SHP77 treated with DMSO at 0.1 percent for 48 hours (cell line): ENCODE results near the gene FOCAD.

ENCODE experiments used
- DNase-seq: peaks from one replicate; lab custom pipeline; 2025; lab: John Stamatoyannopoulos, UW

Gene FOCAD

DNA sequence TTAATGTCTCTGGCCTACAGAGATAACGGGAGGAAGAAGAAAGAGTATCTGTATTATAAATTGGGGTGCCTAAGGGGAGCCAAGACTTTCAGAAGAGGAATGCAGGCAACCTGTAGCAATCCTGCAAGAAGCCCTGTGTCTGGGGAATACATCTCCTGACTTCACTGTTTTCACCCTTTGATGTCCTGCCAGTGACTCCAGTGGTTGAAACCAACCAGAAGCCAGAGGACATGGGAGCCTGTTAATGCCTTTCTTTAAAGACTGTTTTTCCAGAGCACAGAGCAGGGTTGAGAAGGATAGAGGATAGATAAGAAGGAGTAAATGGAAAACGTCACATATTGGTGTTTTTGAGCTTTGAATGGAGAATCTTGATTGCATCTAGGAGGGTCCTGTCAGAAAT, 196.2 kb downstream of the FOCAD start:
- no peak for DNase-seq

DNA sequence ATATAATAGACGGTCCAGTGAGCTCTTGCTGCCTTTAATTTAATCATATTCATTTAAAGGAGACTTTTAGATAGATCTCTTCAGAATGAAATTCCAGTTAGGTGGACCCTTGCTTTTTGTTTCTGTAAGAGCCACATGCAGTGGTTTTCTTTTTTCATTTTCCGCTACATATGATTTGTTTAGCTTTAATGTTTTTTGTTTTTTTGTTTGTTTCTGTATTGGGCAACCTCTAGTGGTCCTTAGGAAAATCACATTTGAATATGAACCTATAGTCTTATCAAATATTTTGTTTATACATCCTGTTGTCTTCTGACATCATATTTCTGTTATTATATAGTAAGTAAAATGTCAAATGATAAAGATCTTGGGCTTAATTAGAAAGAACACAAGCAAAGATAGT, 196.6 kb downstream of the FOCAD start:
- no peak for DNase-seq

DNA sequence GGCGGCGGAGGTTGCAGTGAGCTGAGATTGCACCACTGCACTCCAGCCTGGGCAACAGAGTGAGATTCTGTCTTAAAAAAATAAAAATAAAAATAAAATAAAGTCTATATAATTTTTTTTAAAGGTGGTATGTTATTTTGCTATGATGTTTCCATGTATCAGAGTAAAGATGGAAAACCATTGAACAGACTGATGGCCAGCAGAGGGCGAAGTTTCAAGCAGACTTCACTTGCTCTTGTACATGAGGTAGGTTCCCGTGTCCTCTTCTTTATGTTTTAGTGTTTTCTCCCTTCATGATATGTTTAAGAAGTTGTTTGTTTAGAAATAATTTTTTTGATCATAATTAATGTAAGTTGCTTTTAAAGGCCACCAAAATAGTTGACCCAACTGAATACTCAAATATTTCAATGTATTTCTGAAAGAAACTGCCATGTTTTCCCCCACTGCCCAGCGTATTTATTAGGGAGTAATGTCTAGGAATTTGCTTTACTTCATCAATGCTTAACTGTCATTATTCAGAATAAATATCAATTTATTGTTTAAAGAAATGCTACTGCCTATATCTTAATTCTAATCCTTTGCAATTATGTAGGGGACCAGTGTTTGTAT, 201.0 kb downstream of the FOCAD start:
- no peak for DNase-seq

DNA sequence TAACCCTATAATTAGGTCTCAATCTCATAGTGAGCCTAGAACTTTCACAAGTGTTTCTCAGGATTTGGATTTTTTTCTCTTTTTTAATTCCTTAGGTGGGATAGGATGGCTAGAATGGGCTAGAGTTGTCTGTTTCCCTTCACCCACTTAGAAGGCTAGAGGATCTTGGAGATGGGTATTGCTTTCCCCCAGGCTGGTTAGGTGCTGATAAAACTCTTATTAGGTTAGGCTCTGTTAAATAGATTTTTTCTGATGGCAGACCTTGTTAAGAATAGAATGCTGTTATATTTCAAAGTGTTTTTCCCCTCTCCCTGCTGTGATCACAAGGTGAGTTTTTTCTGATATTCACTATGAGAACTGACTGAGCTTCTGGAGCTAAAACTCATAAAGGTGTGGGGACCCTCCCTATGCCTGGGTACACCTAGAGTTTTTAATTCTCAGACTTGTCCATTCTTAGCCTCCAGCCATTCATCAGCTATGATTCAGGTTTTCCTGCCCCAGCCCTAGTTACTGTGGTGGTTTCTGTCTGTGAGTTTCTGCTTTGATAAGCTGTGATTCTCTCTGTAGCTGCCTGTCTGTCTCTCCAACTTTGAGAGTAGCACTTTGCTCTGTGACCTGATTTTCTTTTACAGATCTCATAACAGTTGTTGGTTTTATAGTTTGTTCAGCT, 215.0 kb downstream of the FOCAD start:
- no peak for DNase-seq

DNA sequence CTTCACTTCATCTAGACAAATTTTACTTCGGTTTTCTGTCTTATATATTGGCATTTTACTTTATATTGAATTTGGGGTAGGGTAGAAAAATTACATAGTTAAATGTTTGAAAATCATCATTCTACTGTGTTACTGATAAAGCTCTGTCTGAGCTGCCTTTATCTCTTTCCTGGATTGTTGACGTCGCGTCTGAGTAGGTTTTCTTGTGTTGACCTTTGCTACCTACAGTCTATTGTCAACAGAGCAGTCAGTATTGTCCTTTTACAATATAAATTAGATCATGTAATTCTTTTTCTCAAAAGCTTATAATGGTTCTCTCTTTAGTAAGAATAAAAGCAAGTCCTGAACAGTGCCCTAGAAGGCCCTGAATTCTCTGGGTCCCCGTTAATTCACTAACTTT, 219.2 kb downstream of the FOCAD start:
- no peak for DNase-seq

DNA sequence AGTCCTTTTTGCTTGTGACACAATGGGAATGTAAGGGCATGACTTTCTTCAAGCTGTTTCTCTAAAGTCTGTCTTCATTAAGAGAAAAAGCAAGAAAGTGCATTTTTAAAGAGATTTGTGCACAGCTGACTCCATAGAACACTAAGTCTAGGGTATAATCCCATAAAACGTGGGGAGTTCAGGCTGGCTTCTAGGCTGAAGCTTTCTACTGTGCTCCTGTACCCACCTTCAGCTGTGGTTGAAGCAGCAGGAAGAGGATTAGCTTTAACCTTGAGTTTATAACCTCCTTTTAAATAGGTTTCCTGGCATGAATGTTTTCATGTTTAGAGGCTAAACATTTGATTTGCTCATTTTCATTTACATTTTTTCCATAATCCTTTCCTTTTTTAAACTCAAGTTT, 220.9 kb downstream of the FOCAD start:
- no peak for DNase-seq

DNA sequence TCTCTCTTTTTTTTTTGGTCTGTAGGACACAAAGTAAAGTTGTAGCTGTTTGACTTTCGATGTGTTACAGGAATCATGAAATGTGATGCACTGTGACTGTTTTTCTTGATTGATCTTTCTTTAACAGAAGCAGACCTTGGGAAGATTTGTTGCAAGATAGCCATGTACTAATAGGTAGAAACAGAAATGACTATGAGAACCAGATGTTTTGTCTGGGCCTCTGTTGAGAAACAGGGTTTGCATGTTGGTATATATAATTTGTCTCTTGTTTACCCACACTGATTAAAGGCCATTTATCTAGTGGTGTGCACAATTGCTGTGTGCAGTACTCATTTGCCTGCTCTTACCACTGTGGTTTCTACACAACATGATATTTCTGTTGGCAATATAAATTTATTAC, 222.3 kb downstream of the FOCAD start:
- no peak for DNase-seq

DNA sequence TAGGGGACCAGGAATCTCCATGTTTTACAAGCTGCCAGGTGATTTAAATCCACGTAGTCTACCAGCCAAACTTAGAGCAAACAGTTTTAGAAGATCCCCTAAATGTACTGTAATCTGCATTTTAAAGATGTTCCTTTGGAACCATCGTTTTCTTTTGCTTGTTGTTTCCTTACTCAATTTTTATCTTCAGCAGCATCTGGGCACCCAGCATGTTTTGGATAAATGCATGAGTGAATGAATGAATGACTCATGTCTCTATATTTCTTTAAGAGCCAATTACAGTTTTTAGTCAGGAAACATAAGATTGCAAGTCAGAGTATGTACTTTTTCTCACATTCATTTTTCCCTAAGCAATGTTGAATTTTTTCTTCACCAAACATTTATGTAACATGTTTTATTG, 224.4 kb downstream of the FOCAD start:
- DNase-seq = no peak

DNA sequence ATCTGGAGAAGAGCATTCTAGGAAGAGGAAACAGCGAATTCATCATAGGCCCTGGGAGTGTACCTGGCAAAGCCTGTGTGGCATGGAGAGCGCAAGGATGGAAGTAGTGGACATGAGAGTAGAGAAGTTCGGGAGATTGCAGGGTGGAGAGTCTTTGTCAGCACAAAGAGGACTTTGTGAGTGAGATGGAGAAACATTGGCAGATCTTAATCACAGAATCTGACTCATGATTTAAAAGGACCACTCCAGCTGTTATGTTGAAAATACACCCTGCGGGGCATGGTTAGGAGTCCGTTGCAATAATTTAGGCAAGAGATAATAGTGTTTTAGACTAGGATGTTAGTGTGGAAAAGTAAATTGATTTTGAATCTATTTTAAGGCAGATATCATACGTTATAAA, 230.5 kb downstream of the FOCAD start:
- DNase-seq = no peak

DNA sequence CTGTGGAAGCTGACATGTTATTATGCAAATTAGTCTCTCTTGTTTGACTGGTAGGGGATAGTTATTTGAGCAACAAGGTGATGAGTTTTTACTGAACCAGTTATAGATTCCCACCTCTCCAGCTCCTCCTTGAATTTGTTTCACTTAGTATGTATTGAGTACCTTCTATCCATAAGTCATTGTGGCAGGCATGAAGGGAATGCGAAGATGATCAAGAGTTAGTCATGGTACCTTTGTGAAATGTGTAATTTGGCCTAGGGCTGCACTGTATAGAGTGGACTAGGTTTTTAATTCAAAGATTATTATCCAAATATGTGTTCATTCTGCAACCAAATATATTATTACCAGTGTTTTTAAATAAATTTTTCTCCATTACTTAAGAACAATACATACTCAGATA, 237.3 kb downstream of the FOCAD start:
- DNase-seq = no peak

DNA sequence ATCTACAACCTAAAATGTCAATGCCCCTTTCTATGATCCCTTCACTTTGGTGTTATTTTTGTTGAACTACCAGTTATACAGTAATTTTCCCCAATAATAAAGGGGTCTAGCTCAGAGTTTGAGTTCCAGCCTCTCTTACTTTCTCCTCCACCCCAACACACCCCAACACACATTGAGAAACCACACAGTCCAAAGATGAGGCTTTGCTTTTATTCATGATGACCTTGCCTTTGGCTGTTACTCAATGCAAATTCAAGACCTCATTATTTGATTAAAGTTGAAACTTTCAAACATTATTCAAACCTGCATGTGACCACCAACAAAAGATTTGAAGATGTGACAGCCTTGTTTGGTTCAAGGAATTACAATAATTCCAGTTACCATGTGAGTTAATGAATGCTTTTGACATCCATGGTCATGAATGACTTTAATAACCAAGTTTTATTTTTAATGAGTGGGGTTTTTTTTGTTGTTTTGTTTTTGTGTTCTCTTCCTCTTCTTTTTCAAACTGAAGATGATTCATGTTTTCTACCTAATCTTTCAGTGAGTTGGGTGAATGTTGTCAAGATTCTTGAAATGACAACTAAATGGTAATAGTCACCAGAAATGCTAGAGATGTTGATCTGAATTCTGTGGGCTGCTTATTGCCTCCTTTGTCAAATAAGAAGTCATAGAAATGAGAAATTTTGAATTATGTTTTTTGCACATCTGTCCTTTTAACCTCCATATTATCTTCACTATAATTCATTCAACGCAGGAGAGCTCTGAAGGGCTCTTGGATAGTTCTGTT, 241.4 kb downstream of the FOCAD start:
- DNase-seq = no peak

DNA sequence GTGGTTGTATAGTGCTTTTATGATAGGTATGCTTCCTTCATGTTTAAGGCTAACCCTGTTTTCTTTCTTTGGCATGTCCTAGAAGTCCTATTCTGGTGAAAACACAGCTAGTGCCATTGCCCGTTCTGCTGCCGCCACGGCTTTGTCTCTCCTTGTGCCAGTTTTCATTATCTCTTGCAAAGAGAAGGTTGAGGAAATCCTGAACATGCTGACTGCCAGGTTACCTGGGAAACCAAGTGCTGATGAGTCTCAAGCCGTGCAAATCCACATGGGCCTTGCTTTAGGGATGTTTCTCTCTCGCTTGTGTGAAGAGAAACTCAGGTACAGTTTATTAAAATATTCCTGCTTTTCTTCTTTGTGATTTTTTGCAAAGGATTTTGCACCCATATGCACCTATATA, 245.2 kb downstream of the FOCAD start:
- DNase-seq = no peak

DNA sequence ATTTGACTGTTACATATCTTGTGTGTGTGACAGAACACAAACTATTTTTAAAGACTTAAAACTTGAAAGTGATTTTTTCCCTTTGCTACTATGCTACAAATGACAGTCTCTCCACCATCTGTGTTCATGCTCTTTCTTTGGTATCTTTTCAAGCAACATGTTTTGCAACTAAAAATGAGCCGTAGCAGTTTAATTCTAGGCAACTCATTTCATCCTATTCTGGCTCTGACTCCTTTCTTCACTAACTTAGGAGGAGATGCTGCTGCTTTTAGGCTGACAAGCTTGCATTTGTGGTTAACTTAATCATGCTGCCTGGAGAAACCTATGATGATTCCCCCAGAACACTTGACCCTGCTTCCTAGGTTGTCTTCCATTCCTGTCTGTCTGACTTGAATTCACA, 246.8 kb downstream of the FOCAD start:
- no peak for DNase-seq

DNA sequence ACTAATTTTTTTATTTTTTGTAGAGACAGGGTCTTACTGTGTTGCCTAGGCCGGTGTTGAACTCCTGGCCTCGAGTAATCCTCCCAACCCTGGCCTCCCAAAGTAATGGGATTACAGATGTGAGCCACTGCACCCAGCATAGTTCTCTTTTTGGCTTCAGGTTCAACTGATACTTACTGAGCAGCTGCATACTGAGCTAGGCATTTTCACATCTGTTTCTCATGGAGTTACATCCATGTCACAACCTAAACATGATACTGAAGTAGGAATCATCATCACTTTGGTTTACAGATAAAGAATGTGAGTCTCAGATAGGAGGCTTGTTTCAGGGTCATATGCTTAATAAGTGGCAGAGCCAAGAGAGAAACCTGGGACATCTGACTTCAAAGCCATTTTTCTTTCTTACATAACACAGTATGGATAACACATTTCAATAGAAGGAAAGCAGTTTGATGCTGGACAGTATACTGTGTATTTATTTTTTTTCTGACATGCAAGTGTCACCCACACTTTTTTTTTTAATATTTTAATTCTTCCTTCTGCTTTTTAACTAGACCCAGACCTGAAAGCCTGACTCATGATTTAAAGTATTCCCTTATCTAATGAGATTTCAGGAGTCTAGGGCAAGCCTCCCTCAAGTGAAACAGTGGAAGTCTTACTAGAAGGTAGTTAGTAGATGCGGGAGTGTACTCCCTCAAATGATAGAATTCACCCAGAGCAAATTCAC, 256.6 kb downstream of the FOCAD start:
- no peak for DNase-seq

DNA sequence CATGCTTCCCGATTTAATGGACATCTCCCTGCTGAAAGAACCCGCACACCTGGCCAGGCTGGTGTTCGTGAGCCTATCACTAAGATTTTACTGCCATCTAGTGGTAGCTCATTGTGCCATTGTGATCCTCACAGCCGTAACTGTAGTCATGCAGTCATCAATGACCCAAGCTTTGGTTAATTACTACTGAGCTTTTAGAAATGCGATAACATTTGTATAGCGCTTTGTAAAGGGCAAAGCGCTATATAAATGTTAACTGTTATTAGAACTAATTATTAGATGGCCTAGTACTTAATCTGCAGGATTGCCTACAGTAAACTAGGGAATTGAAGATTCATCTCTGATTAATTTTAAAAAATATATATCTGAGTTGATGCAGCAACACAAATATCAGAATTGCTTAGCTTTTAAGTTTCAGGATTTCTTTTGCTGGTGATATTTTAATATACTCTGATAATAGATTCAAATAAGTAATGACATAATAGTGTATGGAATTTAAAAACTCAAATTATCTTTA, 257.2 kb downstream of the FOCAD start:
- DNase-seq = peak; percentile 26

DNA sequence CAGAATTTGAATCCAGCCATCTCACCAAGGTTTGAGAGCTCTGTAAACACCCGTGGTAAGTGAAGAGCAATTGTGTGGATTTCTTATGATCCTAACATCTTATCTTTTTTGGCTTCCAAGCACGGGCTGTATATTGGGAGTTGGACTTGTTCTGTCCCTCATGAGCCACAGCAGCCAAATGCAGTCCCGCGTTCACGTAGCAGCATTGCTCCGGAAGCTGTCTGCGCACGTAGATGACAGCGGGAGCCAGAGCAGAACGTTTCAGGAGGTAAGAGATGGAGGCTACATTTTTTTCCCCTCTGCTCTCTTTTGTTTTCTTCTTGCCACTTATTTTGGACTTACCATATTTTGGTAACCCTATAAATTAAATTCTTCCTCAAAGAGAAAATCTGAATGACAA, 260.4 kb downstream of the FOCAD start:
- no peak for DNase-seq

DNA sequence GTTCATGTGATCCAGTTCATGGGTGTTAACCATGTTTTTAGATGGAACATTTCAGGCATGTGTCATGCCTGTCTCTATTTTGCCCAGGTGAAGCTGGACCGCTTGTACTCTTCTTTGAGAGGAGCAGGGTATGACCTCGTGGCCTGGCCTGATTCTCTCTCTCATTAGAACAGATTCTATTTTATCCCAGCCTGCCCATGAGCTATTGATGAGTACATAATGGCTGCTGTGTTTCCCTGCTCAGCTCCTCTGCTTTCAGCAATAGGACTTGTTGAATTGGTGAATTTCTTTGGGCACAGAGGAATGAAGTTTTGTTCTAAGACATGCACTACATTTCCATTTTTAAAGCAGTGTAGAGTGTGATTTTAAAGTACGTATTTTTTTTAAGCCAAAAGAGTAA, 261.2 kb downstream of the FOCAD start:
- DNase-seq = no peak

DNA sequence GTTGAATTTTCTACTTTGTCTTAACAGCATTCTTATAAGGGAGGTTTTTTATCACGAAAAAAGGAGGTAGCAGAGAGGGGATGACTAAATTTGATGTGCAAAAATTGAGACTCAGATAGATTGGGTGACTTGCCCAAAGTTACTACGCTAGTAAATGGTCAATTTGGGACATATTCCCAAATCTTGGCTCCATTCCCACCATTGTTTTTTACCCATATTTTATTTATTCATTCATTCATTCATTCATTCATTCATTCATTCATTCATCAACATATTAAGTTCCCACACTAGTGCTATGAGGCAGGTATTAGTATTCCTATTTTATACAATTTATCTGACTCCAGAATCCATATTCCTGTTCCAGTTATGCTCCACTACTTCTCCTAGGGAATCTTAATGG, 261.8 kb downstream of the FOCAD start:
- DNase-seq = no peak

DNA sequence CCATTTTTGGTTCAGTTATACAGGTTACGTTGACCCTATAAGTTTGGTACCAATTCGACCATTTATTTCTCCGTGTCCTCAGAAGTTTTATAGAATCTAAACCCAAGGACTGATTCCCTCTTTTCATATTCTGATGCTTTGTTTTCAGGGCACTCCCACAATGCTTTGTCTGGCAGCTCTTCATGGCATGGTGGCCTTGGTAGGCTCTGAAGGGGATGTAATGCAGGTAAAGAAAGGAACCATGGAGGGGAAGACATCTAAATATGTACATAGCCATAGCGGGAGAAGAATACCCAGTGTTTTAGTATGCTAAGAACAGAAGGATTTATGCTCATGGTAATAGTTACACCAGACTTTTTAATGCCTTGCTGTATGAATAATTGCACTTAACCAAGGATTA, 264.6 kb downstream of the FOCAD start:
- no peak for DNase-seq

DNA sequence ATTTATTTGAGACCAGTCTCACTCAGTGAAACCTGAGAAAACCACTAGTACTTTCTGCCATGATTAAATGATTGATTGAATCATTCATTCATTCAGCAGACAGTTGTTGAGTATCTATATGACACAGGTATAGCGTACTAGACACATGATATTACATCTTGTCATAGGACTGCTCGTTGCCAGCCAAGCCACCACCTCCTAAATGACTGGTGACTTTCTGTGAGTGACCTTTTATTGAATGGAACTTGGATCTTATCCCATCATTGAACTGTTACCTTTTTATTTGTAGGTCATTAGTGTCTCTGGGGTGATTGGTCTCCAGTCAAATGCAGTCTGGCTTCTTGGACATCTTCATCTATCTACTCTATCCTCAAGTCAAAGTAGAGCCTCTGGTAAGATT, 266.6 kb downstream of the FOCAD start:
- DNase-seq = no peak

DNA sequence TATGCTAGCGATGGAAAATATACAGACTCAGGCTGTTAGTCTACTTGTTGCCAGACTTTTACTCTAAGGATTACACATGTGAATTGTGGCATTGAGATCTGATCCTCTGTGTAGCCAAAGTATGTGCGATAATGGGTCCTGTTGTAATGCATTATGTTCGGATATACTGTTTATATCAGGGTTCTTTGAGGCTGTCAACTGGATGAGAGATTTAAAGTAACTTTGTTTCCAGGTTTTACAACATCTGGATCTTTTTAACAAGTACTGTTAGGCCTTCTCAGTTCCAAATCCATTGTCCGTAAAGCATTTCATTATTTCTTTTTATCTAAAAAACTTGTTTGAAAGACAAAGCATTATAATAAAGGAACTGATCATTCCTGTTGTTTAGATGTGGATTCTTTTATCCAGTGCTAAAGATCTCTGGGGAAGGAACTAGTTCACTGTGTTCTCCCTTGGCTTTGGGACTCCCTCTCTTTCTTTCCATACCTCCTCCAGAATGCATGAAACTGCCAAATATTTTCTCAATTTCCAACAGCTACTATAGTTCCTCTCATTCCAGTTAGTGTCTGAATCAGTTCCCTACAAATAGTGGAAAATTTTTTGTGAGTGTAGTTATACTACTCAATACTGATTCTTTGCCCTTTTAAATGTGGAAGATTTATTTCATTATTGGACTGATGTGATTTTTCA, 278.6 kb downstream of the FOCAD start:
- no peak for DNase-seq

DNA sequence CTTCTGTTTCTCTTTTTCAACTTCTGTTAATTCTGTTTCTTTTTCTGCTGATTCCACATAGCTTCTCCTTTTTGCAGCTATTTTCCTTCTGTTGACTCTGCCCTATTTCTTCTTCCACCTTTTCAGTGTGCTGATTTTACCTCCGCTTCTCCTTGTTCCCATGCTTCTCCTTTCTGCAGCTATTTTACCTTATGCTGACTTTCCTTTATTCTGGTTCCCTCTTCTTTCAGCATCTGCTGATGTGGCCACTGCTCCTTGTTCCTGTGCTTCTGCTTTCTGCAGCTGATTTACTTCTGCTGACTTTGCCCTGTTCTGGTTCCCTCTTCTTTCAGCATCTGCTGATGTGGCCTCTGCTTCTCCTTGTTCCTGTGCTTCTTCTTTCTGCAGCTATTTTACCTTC, 288.6 kb downstream of the FOCAD start:
- no peak for DNase-seq
